K562 (cell line): Measurements from ENCODE around the gene EML2. TPM values are rescaled to one million over a fixed set of nuclear protein-coding genes. Genes with fewer than 3 reads are reported as not detected.
A peak's percentile ranks its signal among the peaks of the same experiment; 100 is the strongest.

Experiments
- CBFA2T2 ChIP-seq: fragments of 450-650 bp; conservative IDR thresholded peaks from 2 replicates; pipeline ENCODE4 v1.6.1; 2017; ENCODE audit warnings: mild to moderate bottlenecking
- CREB1 ChIP-seq, 2 experiments: sonication (generic) in 1 of 2; formaldehyde crosslinking in 1 of 2; IDR thresholded peaks; 2 replicates each; pipeline versions ENCODE4 v1.6.1 to v1.8.0; 2012 to 2022; ENCODE audit warnings: inconsistent platforms in 1 of 2, mild to moderate bottlenecking in 1 of 2, missing genetic modification reagents in 1 of 2, moderate library complexity in 1 of 2
- CUX1 ChIP-seq: fragments of 200-800 bp; sonication (Bioruptor generic); IDR thresholded peaks from 2 replicates; pipeline ENCODE4 v1.6.1; 2016; ENCODE audit warnings: missing genetic modification characterization, missing compliant biosample characterization
- DPF2 ChIP-seq: fragments of 450-650 bp; IDR thresholded peaks from 2 replicates; pipeline ENCODE4 v1.6.1; 2016
- FOXJ2 ChIP-seq: fragments of 200-800 bp; sonication (Bioruptor generic); IDR thresholded peaks from 2 replicates; pipeline ENCODE4 v1.6.1; 2016; ENCODE audit warnings: missing genetic modification characterization, missing compliant biosample characterization
- GMEB1 ChIP-seq: fragments of 250-450 bp; sonication (Bioruptor Pico); IDR thresholded peaks from 2 replicates; pipeline ENCODE4 v1.4.0; 2020; ENCODE audit warnings: mild to moderate bottlenecking
- KDM5B ChIP-seq: fragments of 200-600 bp; sonication (generic); IDR thresholded peaks from 2 replicates; pipeline ENCODE4 v1.6.1; 2012; ENCODE audit warnings: low read depth, mild to moderate bottlenecking, moderate library complexity, low read length, control low read depth, inconsistent platforms; ENCODE audit not compliant: insufficient replicate concordance
- MXI1 ChIP-seq: IDR thresholded peaks from 2 replicates; pipeline ENCODE4 v1.6.1; 2011; ENCODE audit warnings: low read depth, mild to moderate bottlenecking, improper control_type of control experiment, low read length
- NBN ChIP-seq: fragments of 450-650 bp; IDR thresholded peaks from 2 replicates; pipeline ENCODE4 v1.6.1; 2016; ENCODE audit warnings: low read depth, mild to moderate bottlenecking
- NFIX ChIP-seq: fragments of 250-450 bp; sonication (Bioruptor Pico); IDR thresholded peaks from 2 replicates; pipeline ENCODE4 v1.4.0; 2020; ENCODE audit warnings: low read depth, mild to moderate bottlenecking, moderate library complexity
- OTX1 ChIP-seq: fragments of 450-650 bp; formaldehyde crosslinking; IDR thresholded peaks from 2 replicates; pipeline ENCODE4 v1.4.0; 2022; ENCODE audit warnings: mild to moderate bottlenecking
- SFPQ ChIP-seq: fragments of 200-400 bp; formaldehyde crosslinking; IDR thresholded peaks from 2 replicates; pipeline ENCODE4 v1.6.1; 2017; ENCODE audit warnings: mild to moderate bottlenecking, low read depth, low read length, moderate library complexity
- SMAD3 ChIP-seq: fragments of 450-650 bp; formaldehyde crosslinking; conservative IDR thresholded peaks from 2 replicates; pipeline ENCODE4 v1.4.0; 2020; ENCODE audit warnings: mild to moderate bottlenecking
- STAT5A ChIP-seq: IDR thresholded peaks from 2 replicates; pipeline ENCODE4 v1.6.1; 2012; ENCODE audit warnings: low read length, inconsistent platforms, borderline replicate concordance
- ZNF512 ChIP-seq: IDR thresholded peaks from 2 replicates; pipeline ENCODE4 v1.6.1; 2016; ENCODE audit warnings: missing genetic modification characterization, missing compliant biosample characterization
- polyA plus RNA-seq, 8 experiments: library from polyadenylated mRNA; depleted of rRNA in 4 of 8; stranded (reverse) in 5 of 8; unstranded in 3 of 8; fragments of >200 nt; fragmentation: Nextera tagmentation in 2 of 8; fragmentation: Illumina TruSeq in 1 of 8; extraction: Ambion mirVana in 2 of 8; extraction: Trizol in 1 of 8; gene quantifications; 2 replicates each; pipeline versions ENCODE4 v1.2.1 to v1.2.3, GENCODE V29; 2011 to 2014; ENCODE audit warnings: inconsistent platforms in 1 of 8, missing spikeins in 1 of 8
- total RNA-seq, 7 experiments: library from RNA; depleted of rRNA in 6 of 7; stranded (reverse); fragments of >200 nt in 6 of 7; fragmentation: Illumina TruSeq in 2 of 7; extraction: Trizol in 2 of 7; gene quantifications; 2 replicates each; pipeline versions ENCODE4 v1.2.1 to v1.2.3, GENCODE V29; 2011 to 2021; ENCODE audit warnings: low replicate concordance in 1 of 7

The EML2 gene
- total and polyA plus RNA-seq, 9 of the 15 experiments (the other 6 are each of a cell fraction or from before 2014, with no cell fraction given), result 2.6 to 69.6 (median 24.8) TPM

- TF ChIP-seq OTX1 (CRISPR knock-in tag) (no peak), GMEB1 (CRISPR knock-in tag) (no peak), KDM5B (no peak), SMAD3 (CRISPR knock-in tag) (no peak), STAT5A (no peak), CUX1 (no peak), CBFA2T2 (no peak), NBN (peak; percentile 84), MXI1 (no peak), CREB1 (IDR thresholded peaks at IDR 0.05) (no peak), CREB1 (CRISPR knock-in tag; IDR thresholded peaks at IDR 0.05) (peak; percentile 48; the same call in 1 of the 2 replicates), NFIX (CRISPR knock-in tag) (no peak), DPF2 (peak; percentile 68; the same call in 1 of the 2 replicates), ZNF512 (tag) (no peak), SFPQ (no peak), FOXJ2 (tag) (no peak)
Observed at GRCh38 chr19:45645631-45646344, 6.6 kb upstream of the EML2 start (continued).
